Fibroblast of pulmonary artery (primary cell): ENCODE data around the gene HTT.
"Not testable (repeated sequence)": the region's sequence is repeated elsewhere in the genome, so short reads cannot be mapped to it uniquely, and the experiment has no call there.

Source experiments
- DNase-seq: peaks from one replicate; pipeline ENCODE4 v3.0.0-alpha.2; 2010; ENCODE audit warnings: low read depth
- H3K4me3 ChIP-seq: replicated peaks from 2 replicates; pipeline ENCODE4 v1.5.1; 2011; ENCODE audit warnings: low read depth, mild to moderate bottlenecking, control low read depth, low read length, moderate library complexity
- CTCF ChIP-seq: IDR thresholded peaks from 2 replicates; pipeline ENCODE4 v1.5.1; 2011; ENCODE audit warnings: mild to moderate bottlenecking, control low read depth, low read length, inconsistent platforms; ENCODE audit errors: missing control alignments

HTT gene

DNA sequence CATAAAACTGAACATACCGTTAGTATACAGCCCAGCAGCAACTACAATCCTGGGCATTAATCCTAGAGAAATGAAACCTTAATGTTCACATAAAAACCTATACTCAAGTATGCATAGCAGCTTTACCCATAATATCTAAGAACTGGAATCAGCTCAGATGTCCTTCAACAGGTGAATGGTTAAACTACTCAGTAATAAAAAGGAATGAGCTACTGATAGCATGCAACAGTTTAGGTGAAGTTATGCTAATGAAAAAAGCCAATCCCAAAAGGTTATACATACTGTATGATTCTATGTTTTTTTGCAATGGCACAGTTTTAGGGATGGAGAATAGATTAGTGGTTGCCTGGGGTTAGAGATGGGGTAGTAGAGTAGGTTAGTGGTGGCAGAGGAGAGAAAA lies 9.3 kb downstream of the HTT start:
- no peak for TF ChIP-seq CTCF
- DNase-seq: no peak
- H3K4me3 ChIP-seq: no peak overlapping the region

GRCh38 chr4:3085948-3086670 lies 11.6 kb downstream of the HTT start:
- no peak for DNase-seq
- TF ChIP-seq CTCF: no peak
- H3K4me3 ChIP-seq: no peak overlapping the region

DNA sequence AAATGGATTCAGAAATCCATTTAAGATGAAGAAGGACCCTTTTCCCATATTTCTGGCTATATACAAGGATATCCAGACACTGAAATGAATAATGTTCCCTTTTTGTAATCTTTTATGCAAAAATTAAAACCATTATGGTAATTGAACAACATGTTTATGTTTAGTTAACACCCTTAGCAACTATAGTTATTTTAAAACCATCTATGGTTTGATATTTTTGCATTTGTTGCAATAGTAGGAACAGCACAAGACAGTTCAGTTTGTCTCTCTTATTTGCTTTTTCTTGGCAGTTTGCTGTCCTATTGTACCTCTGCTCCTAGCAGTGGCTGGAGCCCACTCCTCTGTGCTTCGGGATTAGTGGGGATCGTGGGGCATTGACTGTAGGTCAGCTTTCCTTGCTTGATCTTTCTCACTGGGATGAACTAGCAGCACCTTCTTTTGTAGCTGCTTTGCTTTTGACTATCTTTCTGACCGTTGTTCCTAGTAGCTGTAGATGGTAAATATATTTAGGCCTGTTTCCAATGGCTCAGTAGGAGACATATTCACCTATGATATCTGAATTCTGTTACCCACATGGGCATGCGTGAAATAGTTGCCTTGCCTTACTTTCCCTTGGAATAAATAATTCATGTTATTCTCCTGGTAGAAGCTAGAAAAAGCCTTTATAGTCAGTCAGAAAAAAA lies 12.8 kb downstream of the HTT start:
- TF ChIP-seq CTCF: no peak
- no peak overlapping the region for H3K4me3 ChIP-seq
- DNase-seq: no peak

DNA sequence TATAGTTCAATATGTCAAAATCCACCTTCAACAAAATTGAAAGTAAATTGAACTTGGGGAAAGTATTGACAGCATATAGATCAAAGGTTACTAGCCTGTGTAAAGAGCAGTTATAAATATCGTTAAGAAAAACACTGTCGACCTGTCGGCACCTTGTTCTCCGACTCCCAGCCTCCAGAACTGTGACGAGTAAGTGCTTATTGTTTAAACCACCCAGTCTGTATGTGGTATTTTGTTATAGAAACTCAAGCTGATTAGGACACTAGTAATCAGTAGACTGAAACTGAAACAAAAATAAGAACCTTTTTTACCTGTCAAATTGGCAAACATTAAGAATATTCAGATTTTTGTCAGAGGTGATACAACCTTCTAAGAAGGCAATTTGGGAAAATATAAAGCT lies 17.0 kb downstream of the HTT start:
- TF ChIP-seq CTCF: no peak
- DNase-seq: no peak
- H3K4me3 ChIP-seq: no peak overlapping the region

DNA sequence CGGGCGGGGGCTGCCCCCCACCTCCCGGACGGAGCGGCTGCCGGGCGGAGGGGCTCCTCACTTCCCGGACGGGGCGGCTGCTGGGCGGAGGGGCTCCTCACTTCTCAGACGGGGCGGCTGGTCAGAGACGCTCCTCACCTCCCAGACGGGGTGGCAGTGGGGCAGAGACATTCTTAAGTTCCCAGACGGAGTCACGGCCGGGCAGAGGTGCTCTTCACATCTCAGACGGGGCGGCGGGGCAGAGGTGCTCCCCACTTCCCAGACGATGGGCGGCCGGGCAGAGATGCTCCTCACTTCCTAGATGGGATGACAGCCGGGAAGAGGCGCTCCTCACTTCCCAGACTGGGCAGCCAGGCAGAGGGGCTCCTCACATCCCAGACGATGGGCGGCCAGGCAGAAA lies 20.2 kb downstream of the HTT start:
- not testable (repeated sequence) for DNase-seq, H3K4me3 ChIP-seq

- no peak overlapping the region for H3K4me3 ChIP-seq
- DNase-seq: no peak
- TF ChIP-seq CTCF: no peak
These were observed 21.7 kb downstream of the HTT start for GRCh38 chr4:3096202-3096601.

- no peak overlapping the region for H3K4me3 ChIP-seq
- no peak for TF ChIP-seq CTCF
- DNase-seq: no peak
These were observed 23.9 kb downstream of the HTT start for GRCh38 chr4:3098346-3098745.
